Measurements from ENCODE around the gene RPRD1A. TPM values are rescaled to one million over a fixed set of nuclear protein-coding genes. Genes with fewer than 3 reads are reported as not detected.
"Not testable (repeated sequence)": the region's sequence is repeated elsewhere in the genome, so short reads cannot be mapped to it uniquely, and the experiment has no call there.

The RPRD1A gene
- total RNA-seq, 1 donor from 2014 or later: 198 TPM

GRCh38 chr18:36095936-36096519 is 28.7 kb upstream of the RPRD1A start:
- Histone ChIP-seq H3K4me2 (no peak overlapping the region), H3K9ac (no peak overlapping the region), H3K4me1 (no peaks in the 10 kb centered on the region), H3F3A (ENCODE audit: low read depth) (no peaks in the 10 kb centered on the region), H3K9me3 (ENCODE audit: low read depth) (no peaks in the 10 kb centered on the region), H3K79me2 (ENCODE audit: low read depth) (no peaks in the 10 kb centered on the region), H3K36me3 (no peaks in the 10 kb centered on the region), H4K20me1 (ENCODE audit: low read depth) (no peaks in the 10 kb centered on the region), H3K27ac (no peak overlapping the region), H3K27me3 (no peaks in the 10 kb centered on the region), H3K4me3 (no peak overlapping the region), H2AFZ (replicated peaks) (no peak overlapping the region)
- Mint-ChIP-seq H3K36me3 (no peaks in the 10 kb centered on the region), H3K27me3 (ENCODE audit: insufficient read depth, low read depth) (no peaks in the 10 kb centered on the region), H3K27ac (no peak overlapping the region), H3K4me1 (no peaks in the 10 kb centered on the region), H3K9me3 (no peaks in the 10 kb centered on the region), H3K4me3 (no peak overlapping the region)
- TF ChIP-seq CTCF (IDR thresholded peaks at IDR 0.05): peak; percentile 79
- no peak for TF ChIP-seq EZH2phosphoT487 (IDR thresholded peaks at IDR 0.05)
- no peak for TF ChIP-seq EZH2 (IDR thresholded peaks at IDR 0.05)
- DNase-seq (ENCODE audit: low spot score): peak; percentile 67

- H2AFZ ChIP-seq (replicated peaks): no peak overlapping the region
- no peak overlapping the region for H3K27ac ChIP-seq
- Mint-ChIP-seq H3K4me1 (no peaks in the 10 kb centered on the region), H3K27ac (no peak overlapping the region), H3K4me3 (no peak overlapping the region), H3K27me3 (ENCODE audit: insufficient read depth, low read depth) (no peaks in the 10 kb centered on the region), H3K36me3 (no peaks in the 10 kb centered on the region), H3K9me3 (no peaks in the 10 kb centered on the region)
- no peak overlapping the region for H3K4me2 ChIP-seq
- H3K79me2 ChIP-seq (ENCODE audit: low read depth): no peaks in the 10 kb centered on the region
- TF ChIP-seq EZH2phosphoT487 (IDR thresholded peaks at IDR 0.05): no peak
- TF ChIP-seq EZH2 (IDR thresholded peaks at IDR 0.05): no peak
- TF ChIP-seq CTCF (IDR thresholded peaks at IDR 0.05): no peak
- H3K4me1 ChIP-seq: no peaks in the 10 kb centered on the region
- H3K9ac ChIP-seq: no peak overlapping the region
- H3K4me3 ChIP-seq: no peak overlapping the region
- no peak for DNase-seq (ENCODE audit: low spot score)
- H4K20me1 ChIP-seq (ENCODE audit: low read depth): no peaks in the 10 kb centered on the region
- no peaks in the 10 kb centered on the region for H3K36me3 ChIP-seq
- no peaks in the 10 kb centered on the region for H3F3A ChIP-seq (ENCODE audit: low read depth)
- no peaks in the 10 kb centered on the region for H3K9me3 ChIP-seq (ENCODE audit: low read depth)
- H3K27me3 ChIP-seq: no peaks in the 10 kb centered on the region
Observed at GRCh38 chr18:36094431-36094830, 27.1 kb upstream of the RPRD1A start.

GRCh38 chr18:36092116-36092515 is 24.8 kb upstream of the RPRD1A start:
- not testable (repeated sequence) for H3K36me3 Mint-ChIP-seq; H3K9ac ChIP-seq; H3K36me3 ChIP-seq; H3K79me2 ChIP-seq (ENCODE audit: low read depth); H3K27ac ChIP-seq; H3K4me3 Mint-ChIP-seq; H3K4me1 Mint-ChIP-seq; DNase-seq (ENCODE audit: low spot score); H3K9me3 ChIP-seq (ENCODE audit: low read depth); H3K27ac Mint-ChIP-seq; H3K4me1 ChIP-seq; H3K9me3 Mint-ChIP-seq; H3K27me3 Mint-ChIP-seq (ENCODE audit: insufficient read depth, low read depth); H3K27me3 ChIP-seq; H3K4me2 ChIP-seq; H4K20me1 ChIP-seq (ENCODE audit: low read depth); H3K4me3 ChIP-seq; H3F3A ChIP-seq (ENCODE audit: low read depth); H2AFZ ChIP-seq (replicated peaks)

GRCh38 chr18:36089001-36089400 is 21.6 kb upstream of the RPRD1A start:
- no peak for DNase-seq (ENCODE audit: low spot score)
- H3K27ac ChIP-seq: no peak overlapping the region
- no peaks in the 10 kb centered on the region for H3K9me3 ChIP-seq (ENCODE audit: low read depth)
- Mint-ChIP-seq H3K27ac (no peak overlapping the region), H3K27me3 (ENCODE audit: insufficient read depth, low read depth) (peaks cover 2% of the 10 kb centered on the region), H3K36me3 (no peaks in the 10 kb centered on the region), H3K9me3 (peaks cover 5% of the 10 kb centered on the region), H3K4me1 (no peaks in the 10 kb centered on the region), H3K4me3 (no peak overlapping the region)
- no peak overlapping the region for H3K9ac ChIP-seq
- H3K4me2 ChIP-seq: no peak overlapping the region
- no peak overlapping the region for H2AFZ ChIP-seq (replicated peaks)
- H3K27me3 ChIP-seq: no peaks in the 10 kb centered on the region
- no peak overlapping the region for H3K4me3 ChIP-seq
- no peaks in the 10 kb centered on the region for H3K36me3 ChIP-seq
- H3F3A ChIP-seq (ENCODE audit: low read depth): no peaks in the 10 kb centered on the region
- TF ChIP-seq EZH2 (IDR thresholded peaks at IDR 0.05): no peak
- TF ChIP-seq EZH2phosphoT487 (IDR thresholded peaks at IDR 0.05): no peak
- TF ChIP-seq CTCF (IDR thresholded peaks at IDR 0.05): no peak
- no peaks in the 10 kb centered on the region for H4K20me1 ChIP-seq (ENCODE audit: low read depth)
- no peaks in the 10 kb centered on the region for H3K4me1 ChIP-seq
- H3K79me2 ChIP-seq (ENCODE audit: low read depth): no peaks in the 10 kb centered on the region

All from neural progenitor cell (in vitro differentiated cells).